Fibroblast of lung (primary cell): Measurements from ENCODE around the gene WDFY3. TPM values are rescaled to one million over a fixed set of nuclear protein-coding genes. Genes with fewer than 3 reads are reported as not detected.
"Not testable (repeated sequence)": the region's sequence is repeated elsewhere in the genome, so short reads cannot be mapped to it uniquely, and the experiment has no call there.

ENCODE experiments used
- DNase-seq, 2 donors: peaks; one replicate each; pipeline versions ENCODE4 v3.0.0 to v3.0.0-alpha.2; 2010; ENCODE audit warnings: low read depth in 2 of 2
- H2AFZ ChIP-seq: 2 replicates; pipeline ENCODE4 v1.5.1; 2012; ENCODE audit warnings: low read length, control low read depth, inconsistent platforms
- H3K27ac ChIP-seq: 2 replicates; pipeline ENCODE4 v1.5.1; 2011; ENCODE audit warnings: low read length, control low read depth; ENCODE audit not compliant: insufficient read depth
- H3K27me3 ChIP-seq: 2 replicates; pipeline ENCODE4 v1.5.1; 2011; ENCODE audit warnings: mild to moderate bottlenecking, low read length; ENCODE audit not compliant: control insufficient read depth, insufficient read depth
- H3K36me3 ChIP-seq: 2 replicates; pipeline ENCODE4 v1.5.1; 2011; ENCODE audit warnings: low read length; ENCODE audit not compliant: control insufficient read depth, insufficient read depth
- H3K4me1 ChIP-seq: 2 replicates; pipeline ENCODE4 v1.5.1; 2011; ENCODE audit warnings: low read length; ENCODE audit not compliant: control insufficient read depth, insufficient read depth; ENCODE audit errors: extremely low read depth
- H3K4me2 ChIP-seq: 2 replicates; pipeline ENCODE4 v1.5.1; 2011; ENCODE audit warnings: low read length, control low read depth; ENCODE audit not compliant: insufficient read depth; ENCODE audit errors: extremely low read depth
- H3K4me3 ChIP-seq, 4 experiments: fragments of 200-600 bp in 1 of 4; sonication (generic) in 1 of 4; replicated peaks in 1 of 4; 2 replicates each; pipeline ENCODE4 v1.5.1; 2011 to 2016; ENCODE audit warnings: low read length in 4 of 4, low read depth in 3 of 4, mild to moderate bottlenecking in 3 of 4, control low read depth in 2 of 4, inconsistent platforms in 1 of 4, mixed read lengths in 1 of 4; ENCODE audit not compliant: insufficient read depth in 1 of 4; ENCODE audit errors: control extremely low read depth in 1 of 4
- H3K79me2 ChIP-seq: 2 replicates; pipeline ENCODE4 v1.5.1; 2012; ENCODE audit warnings: mild to moderate bottlenecking, low read length, inconsistent platforms; ENCODE audit not compliant: control insufficient read depth, insufficient read depth
- H3K9ac ChIP-seq: 2 replicates; pipeline ENCODE4 v1.5.1; 2011; ENCODE audit warnings: mild to moderate bottlenecking, low read length, control low read depth; ENCODE audit not compliant: insufficient read depth
- H3K9me3 ChIP-seq: 2 replicates; pipeline ENCODE4 v1.5.1; 2012; ENCODE audit warnings: low read depth, low read length; ENCODE audit not compliant: control insufficient read depth, insufficient read depth
- H4K20me1 ChIP-seq: 2 replicates; pipeline ENCODE4 v1.5.1; 2011; ENCODE audit warnings: low read length; ENCODE audit not compliant: control insufficient read depth, insufficient read depth; ENCODE audit errors: extremely low read depth
- EZH2 ChIP-seq: IDR thresholded peaks from 2 replicates; pipeline ENCODE4 v1.5.1; 2012; ENCODE audit warnings: low read length, control low read depth, mild to moderate bottlenecking; ENCODE audit errors: missing control alignments
- polyA plus RNA-seq, 2 donors: library from polyadenylated mRNA; depleted of rRNA in 1 of 2; stranded (reverse) in 1 of 2; unstranded in 1 of 2; fragments of >200 nt; gene quantifications; 2 replicates each; pipeline ENCODE4 v1.2.1, GENCODE V29; 2011 to 2012; ENCODE audit warnings: missing spikeins in 1 of 2
- total RNA-seq: library from RNA; depleted of rRNA; stranded (reverse); fragments of >200 nt; gene quantifications from 2 replicates; pipeline ENCODE4 v1.2.1, GENCODE V29; 2014
- TF ChIP-seq, protein P1 (sequence below), 2 donors: IDR thresholded peaks in 1 of 2; conservative IDR thresholded peaks in 1 of 2; 1 replicate in 1 of 2; 2 replicates in 1 of 2; pipeline ENCODE4 v1.5.1; 2011 to 2012; ENCODE audit warnings: low read length in 2 of 2, control low read depth in 1 of 2, inconsistent platforms in 1 of 2, low read depth in 1 of 2, mild to moderate bottlenecking in 1 of 2

Gene WDFY3
- total and polyA plus RNA-seq, 2 donors (not counting 1 experiment from before 2014, with no cell fraction given), result 26.8 to 88.8 TPM

DNA sequence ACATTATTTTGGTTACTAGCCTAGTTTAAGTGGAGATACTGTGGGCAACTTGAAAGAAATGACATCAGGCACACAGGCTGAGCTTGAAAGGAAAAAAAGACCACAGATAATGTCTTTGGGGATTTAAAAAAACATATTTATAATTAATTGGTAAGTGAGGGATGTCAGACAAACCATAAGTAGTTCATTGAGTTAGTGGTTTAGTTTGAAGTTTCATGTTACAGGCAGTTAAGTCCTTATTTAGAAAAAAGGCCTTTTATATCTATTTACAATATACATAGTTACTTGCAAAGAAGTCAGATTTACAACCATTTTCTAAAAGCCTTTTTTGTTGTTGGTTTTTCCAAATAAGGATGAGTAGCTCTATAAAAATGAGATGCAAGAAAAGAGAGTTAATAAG, 294.3 kb downstream of the WDFY3 start:
- Histone ChIP-seq H3K9ac (no peak overlapping the region), H3K27me3 (no peaks in the 10 kb centered on the region), H3K79me2 (no peaks in the 10 kb centered on the region), H3K9me3 (no peaks in the 10 kb centered on the region), H3K4me2 (no peak overlapping the region), H2AFZ (no peak overlapping the region), H3K4me1 (peaks cover 2% of the 10 kb centered on the region), H4K20me1 (no peaks in the 10 kb centered on the region), H3K36me3 (peaks cover 2% of the 10 kb centered on the region), H3K27ac (no peak overlapping the region), H3K4me3 (no peak overlapping the region)
- DNase-seq, result no peak
- TF ChIP-seq, protein P1, sequence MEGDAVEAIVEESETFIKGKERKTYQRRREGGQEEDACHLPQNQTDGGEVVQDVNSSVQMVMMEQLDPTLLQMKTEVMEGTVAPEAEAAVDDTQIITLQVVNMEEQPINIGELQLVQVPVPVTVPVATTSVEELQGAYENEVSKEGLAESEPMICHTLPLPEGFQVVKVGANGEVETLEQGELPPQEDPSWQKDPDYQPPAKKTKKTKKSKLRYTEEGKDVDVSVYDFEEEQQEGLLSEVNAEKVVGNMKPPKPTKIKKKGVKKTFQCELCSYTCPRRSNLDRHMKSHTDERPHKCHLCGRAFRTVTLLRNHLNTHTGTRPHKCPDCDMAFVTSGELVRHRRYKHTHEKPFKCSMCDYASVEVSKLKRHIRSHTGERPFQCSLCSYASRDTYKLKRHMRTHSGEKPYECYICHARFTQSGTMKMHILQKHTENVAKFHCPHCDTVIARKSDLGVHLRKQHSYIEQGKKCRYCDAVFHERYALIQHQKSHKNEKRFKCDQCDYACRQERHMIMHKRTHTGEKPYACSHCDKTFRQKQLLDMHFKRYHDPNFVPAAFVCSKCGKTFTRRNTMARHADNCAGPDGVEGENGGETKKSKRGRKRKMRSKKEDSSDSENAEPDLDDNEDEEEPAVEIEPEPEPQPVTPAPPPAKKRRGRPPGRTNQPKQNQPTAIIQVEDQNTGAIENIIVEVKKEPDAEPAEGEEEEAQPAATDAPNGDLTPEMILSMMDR (conservative IDR thresholded peaks at IDR 0.05 in 1 of 2, IDR thresholded peaks at IDR 0.05 in 1 of 2; ENCODE audit: low read depth in 1 of 2, low read length in 2 of 2), result no peak
- TF ChIP-seq EZH2, result no peak

DNA sequence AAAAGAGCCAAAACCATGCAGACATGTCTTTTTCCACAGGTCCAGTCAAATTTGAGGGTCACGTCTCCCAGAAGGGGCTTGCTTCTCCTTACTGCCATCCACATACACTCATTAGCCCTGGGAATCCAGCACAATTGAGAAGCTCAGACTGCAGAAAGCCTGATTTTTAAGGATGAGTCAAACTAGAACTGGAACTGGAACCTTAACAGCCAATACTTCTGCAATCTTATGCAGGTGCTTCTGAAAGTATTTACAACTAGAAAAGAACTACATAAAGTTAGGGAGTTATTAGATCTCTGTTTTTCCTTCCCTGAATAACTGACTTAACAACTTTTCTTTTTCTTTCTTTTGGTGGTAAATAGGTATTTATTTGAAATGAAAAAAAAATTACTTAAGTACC, 297.3 kb downstream of the WDFY3 start:
- TF ChIP-seq EZH2, result no peak
- TF ChIP-seq, protein P1 (conservative IDR thresholded peaks at IDR 0.05 in 1 of 2, IDR thresholded peaks at IDR 0.05 in 1 of 2; ENCODE audit: low read depth in 1 of 2, low read length in 2 of 2), result no peak
- Histone ChIP-seq H4K20me1 (no peaks in the 10 kb centered on the region), H3K27ac (no peak overlapping the region), H3K79me2 (no peaks in the 10 kb centered on the region), H3K4me2 (no peak overlapping the region), H2AFZ (no peak overlapping the region), H3K4me3 (no peak overlapping the region), H3K27me3 (no peaks in the 10 kb centered on the region), H3K36me3 (no peaks in the 10 kb centered on the region), H3K9ac (no peak overlapping the region), H3K9me3 (no peaks in the 10 kb centered on the region), H3K4me1 (peaks cover 2% of the 10 kb centered on the region)
- no peak for DNase-seq

DNA sequence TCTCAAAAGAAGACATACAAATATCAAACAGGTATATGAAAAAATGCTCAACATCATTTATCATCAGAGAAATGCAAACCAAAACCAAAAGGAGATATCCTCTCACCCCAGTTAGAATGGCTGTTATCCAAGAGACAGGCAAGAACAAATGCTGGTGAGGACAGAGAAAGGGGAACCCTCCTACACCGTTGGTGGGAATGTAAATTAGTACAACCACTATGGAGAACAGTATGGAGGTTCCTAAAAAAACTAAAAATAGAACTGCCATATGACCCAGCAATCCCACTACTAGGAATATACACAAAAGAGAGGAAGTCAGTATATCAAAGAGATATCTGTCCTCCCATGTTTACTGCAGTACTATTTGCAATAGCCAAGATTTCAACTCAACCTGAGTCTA, 300.1 kb downstream of the WDFY3 start:
- H3K36me3 ChIP-seq, result no peaks in the 10 kb centered on the region
- TF ChIP-seq EZH2, result no peak
- TF ChIP-seq, protein P1 (conservative IDR thresholded peaks at IDR 0.05 in 1 of 2, IDR thresholded peaks at IDR 0.05 in 1 of 2; ENCODE audit: low read depth in 1 of 2, low read length in 2 of 2), result no peak

DNA sequence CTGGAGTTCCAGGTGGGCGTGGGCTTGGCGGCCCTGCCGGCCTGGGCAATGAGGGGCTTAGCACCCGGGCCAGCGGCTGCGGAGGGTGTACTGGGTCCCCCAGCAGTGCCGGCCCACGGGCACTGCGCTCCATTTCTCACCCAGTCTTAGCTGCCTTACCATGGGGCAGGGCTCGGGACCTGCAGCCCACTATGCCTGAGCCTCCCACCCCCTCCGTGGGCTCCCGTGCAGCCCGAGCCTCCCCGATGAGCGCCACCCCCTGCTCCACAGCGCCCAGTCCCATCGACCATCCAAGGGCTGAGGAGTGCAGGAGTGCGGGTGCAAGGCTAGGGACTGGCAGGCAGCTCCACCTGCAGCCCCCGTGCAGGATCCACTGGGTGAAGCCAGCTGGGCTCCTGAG, 301.7 kb downstream of the WDFY3 start:
- H3K36me3 ChIP-seq, H3K9me3 ChIP-seq, H3K4me1 ChIP-seq, H3K9ac ChIP-seq, H2AFZ ChIP-seq, H3K27ac ChIP-seq, H3K79me2 ChIP-seq, H3K4me2 ChIP-seq, H3K4me3 ChIP-seq, H3K27me3 ChIP-seq, DNase-seq, H4K20me1 ChIP-seq: not testable (repeated sequence)

More for the DNA sequence above, 300.1 kb downstream of the WDFY3 start:
- no peak overlapping the region for H3K4me2 ChIP-seq
- no peak overlapping the region for H3K9ac ChIP-seq
- H3K79me2 ChIP-seq, result no peaks in the 10 kb centered on the region
- no peak overlapping the region for H3K27ac ChIP-seq
- no peaks in the 10 kb centered on the region for H3K9me3 ChIP-seq
- H3K4me3 ChIP-seq, result no peak overlapping the region
- H2AFZ ChIP-seq, result no peak overlapping the region
- DNase-seq, result no peak
- no peaks in the 10 kb centered on the region for H4K20me1 ChIP-seq
- H3K27me3 ChIP-seq, result no peaks in the 10 kb centered on the region
- H3K4me1 ChIP-seq, result no peaks in the 10 kb centered on the region
